ENCODE measurements around the gene CACNA1C. TPM values are rescaled to one million over a fixed set of nuclear protein-coding genes. Genes with fewer than 3 reads are reported as not detected.
A peak's percentile ranks its signal among the peaks of the same experiment; 100 is the strongest.

The CACNA1C gene
- total RNA-seq, 1 donor from 2014 or later = 102 TPM

GRCh38 chr12:2319737-2320506 lies 267.1 kb downstream of the CACNA1C start:
- H3K9me3 ChIP-seq = no peaks in the 10 kb centered on the region
- peak overlapping the region; percentile 57 to 59 for H3K27ac ChIP-seq
- no peak overlapping the region for H3K4me3 ChIP-seq
- TF ChIP-seq CTCF (IDR thresholded peaks at IDR 0.05) = no peak
- intact Hi-C loops (cut with DNase I) = no loop called here
- H3K36me3 ChIP-seq = no peaks in the 10 kb centered on the region
- no peak for DNase-seq (ENCODE audit: low spot score in 2 of 2)
- no peaks in the 10 kb centered on the region for H3K27me3 ChIP-seq
- H3K4me1 ChIP-seq = peaks cover 15 to 35% of the 10 kb centered on the region in 2 donors

- Histone ChIP-seq H3K4me3 (no peak overlapping the region), H3K36me3 (no peaks in the 10 kb centered on the region), H3K27ac (peak overlapping the region; percentile 25 to 57), H3K27me3 (no peaks in the 10 kb centered on the region), H3K4me1 (peaks cover 15 to 42% of the 10 kb centered on the region in 2 donors), H3K9me3 (no peaks in the 10 kb centered on the region)
- TF ChIP-seq CTCF (IDR thresholded peaks at IDR 0.05) = no peak
- intact Hi-C loops (cut with DNase I) = no loop called here
- DNase-seq (ENCODE audit: low spot score in 2 of 2) = no peak
Measured at GRCh38 chr12:2320841-2321240, 268.1 kb downstream of the CACNA1C start.

GRCh38 chr12:2322554-2323120 lies 269.9 kb downstream of the CACNA1C start:
- Histone ChIP-seq H3K9me3 (no peaks in the 10 kb centered on the region), H3K4me3 (no peak overlapping the region), H3K36me3 (no peaks in the 10 kb centered on the region), H3K4me1 (peaks cover 15 to 44% of the 10 kb centered on the region in 2 donors), H3K27ac (peak overlapping the region; percentile 74 to 80), H3K27me3 (no peaks in the 10 kb centered on the region)
- intact Hi-C loops (cut with DNase I) = no loop called here
- TF ChIP-seq CTCF (IDR thresholded peaks at IDR 0.05) = no peak
- no peak for DNase-seq (ENCODE audit: low spot score in 2 of 2)

GRCh38 chr12:2323532-2324255 lies 270.9 kb downstream of the CACNA1C start:
- Histone ChIP-seq H3K36me3 (no peaks in the 10 kb centered on the region), H3K9me3 (no peaks in the 10 kb centered on the region), H3K4me3 (peak overlapping the region in 1 of 2 donors; percentile 18), H3K27ac (peak overlapping the region; percentile 74 to 80), H3K27me3 (no peaks in the 10 kb centered on the region), H3K4me1 (peaks cover 15 to 44% of the 10 kb centered on the region in 2 donors)
- intact Hi-C loops (cut with DNase I) = no loop called here
- TF ChIP-seq CTCF (IDR thresholded peaks at IDR 0.05) = no peak
- DNase-seq (ENCODE audit: low spot score in 2 of 2) = no peak

GRCh38 chr12:2324387-2324786 lies 271.6 kb downstream of the CACNA1C start:
- peaks cover 15 to 44% of the 10 kb centered on the region in 2 donors for H3K4me1 ChIP-seq
- peak overlapping the region; percentile 74 to 80 for H3K27ac ChIP-seq

More at GRCh38 chr12:2324387-2324786, 271.6 kb downstream of the CACNA1C start:
- intact Hi-C loops (cut with DNase I) = no loop called here
- no peak for TF ChIP-seq CTCF (IDR thresholded peaks at IDR 0.05)
- Histone ChIP-seq H3K27me3 (no peaks in the 10 kb centered on the region), H3K36me3 (no peaks in the 10 kb centered on the region), H3K4me3 (no peak overlapping the region), H3K9me3 (no peaks in the 10 kb centered on the region)
- no peak for DNase-seq (ENCODE audit: low spot score in 2 of 2)
